CD4-positive, alpha-beta T cell treated with Interferon gamma for 1 hour (primary cell): Measurements from ENCODE around the gene C5orf47.

Source experiments
- DNase-seq: peaks from one replicate; pipeline ENCODE4 v3.0.0-alpha.2; 2020

Gene C5orf47

GRCh38 chr5:173988554-173989431, at the start of gene C5orf47:
C5orf47 (plus strand) TSS chr5:173989170; CDS start chr5:173989264, 94 bp downstream.
- no peak for DNase-seq

DNA sequence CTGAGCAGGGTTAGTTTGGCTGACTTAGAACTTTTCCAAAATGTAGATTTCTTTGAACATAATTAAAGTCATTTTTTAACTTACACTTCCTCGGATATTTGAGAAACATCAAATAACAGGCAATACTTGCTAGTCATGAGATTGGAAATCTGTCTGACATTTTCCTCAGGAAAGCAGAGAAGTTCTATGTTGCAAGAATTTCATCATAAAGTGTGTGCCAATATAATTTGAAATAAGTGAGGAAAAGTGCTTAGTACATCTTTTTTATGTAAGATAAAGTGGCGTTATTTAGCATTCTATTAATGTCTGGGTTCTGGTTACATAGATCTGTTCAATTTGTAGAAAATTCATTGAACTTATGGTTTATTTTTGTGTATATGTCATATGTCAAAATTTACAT, 48.7 kb upstream of the C5orf47 start:
- DNase-seq, result no peak

DNA sequence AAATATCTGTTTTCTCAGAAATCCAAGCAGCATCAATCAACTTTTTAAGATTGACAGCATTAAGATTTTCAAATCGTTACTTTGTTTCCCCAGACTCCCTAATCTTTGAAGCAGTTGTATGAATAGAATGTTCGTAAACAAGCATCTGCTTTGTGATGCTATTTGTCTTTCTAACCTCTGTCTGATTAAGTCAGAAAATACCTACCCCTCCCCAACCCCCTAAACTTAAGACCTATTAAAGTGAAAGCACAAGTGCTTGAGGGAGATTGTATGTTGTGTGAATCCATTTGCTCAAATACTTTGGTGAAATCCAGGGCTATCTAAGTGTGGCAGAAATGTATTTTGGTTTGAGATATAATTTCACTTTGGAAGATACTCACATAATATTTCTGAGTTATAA, 47.9 kb upstream of the C5orf47 start:
- no peak for DNase-seq

GRCh38 chr5:173941758-173942401, 47.1 kb upstream of the C5orf47 start:
- no peak for DNase-seq

- no peak for DNase-seq
Measured at GRCh38 chr5:173944511-173944910, 44.5 kb upstream of the C5orf47 start.

DNA sequence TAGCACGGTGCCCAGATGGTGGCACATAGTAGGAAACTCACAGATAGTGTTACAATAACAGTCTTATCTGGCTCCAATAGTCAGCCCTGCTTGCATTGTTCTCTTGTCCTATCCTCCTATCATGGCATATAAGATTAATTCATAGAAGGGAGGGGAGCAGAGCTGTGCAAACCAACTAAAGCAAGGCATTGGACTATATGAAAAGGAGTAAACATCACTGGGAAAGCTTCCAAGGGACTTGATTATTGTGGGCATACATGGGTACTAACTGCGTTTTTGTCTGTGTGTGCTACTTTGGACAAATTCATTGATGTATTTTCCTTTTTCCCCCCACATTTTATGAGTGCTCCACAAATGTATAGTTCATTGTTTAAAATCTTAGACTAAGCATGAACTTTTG, 43.8 kb upstream of the C5orf47 start:
- no peak for DNase-seq

- no peak for DNase-seq
Measured at GRCh38 chr5:173946323-173946722, 42.6 kb upstream of the C5orf47 start.

GRCh38 chr5:173950829-173951228, 38.1 kb upstream of the C5orf47 start:
- no peak for DNase-seq

DNA sequence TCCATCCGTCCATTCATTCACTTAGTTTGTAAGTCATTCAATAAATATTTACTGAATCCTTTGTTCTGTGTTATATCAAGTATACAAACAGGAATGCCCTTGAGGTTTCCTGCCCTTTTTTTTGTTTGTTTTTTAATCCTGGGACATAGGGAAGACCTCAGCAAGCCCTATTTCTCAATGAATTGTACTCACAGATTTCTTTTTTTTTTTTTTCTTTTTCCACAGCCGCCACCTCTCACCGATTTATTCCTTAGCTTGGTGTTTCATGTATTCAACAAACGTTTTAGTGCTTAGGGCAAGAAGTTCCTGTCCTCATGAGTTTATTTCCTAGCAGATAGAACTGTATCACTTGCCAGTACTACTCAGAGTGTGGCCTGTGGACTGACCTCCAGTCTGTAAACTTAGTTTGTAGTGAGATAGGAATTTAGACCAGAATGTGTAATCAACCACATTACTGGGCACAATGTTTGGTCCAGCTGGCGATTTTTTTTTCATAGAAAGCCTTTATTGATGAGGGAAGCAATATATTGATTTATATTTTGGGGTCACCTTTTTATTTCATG, 35.4 kb upstream of the C5orf47 start:
- no peak for DNase-seq

DNA sequence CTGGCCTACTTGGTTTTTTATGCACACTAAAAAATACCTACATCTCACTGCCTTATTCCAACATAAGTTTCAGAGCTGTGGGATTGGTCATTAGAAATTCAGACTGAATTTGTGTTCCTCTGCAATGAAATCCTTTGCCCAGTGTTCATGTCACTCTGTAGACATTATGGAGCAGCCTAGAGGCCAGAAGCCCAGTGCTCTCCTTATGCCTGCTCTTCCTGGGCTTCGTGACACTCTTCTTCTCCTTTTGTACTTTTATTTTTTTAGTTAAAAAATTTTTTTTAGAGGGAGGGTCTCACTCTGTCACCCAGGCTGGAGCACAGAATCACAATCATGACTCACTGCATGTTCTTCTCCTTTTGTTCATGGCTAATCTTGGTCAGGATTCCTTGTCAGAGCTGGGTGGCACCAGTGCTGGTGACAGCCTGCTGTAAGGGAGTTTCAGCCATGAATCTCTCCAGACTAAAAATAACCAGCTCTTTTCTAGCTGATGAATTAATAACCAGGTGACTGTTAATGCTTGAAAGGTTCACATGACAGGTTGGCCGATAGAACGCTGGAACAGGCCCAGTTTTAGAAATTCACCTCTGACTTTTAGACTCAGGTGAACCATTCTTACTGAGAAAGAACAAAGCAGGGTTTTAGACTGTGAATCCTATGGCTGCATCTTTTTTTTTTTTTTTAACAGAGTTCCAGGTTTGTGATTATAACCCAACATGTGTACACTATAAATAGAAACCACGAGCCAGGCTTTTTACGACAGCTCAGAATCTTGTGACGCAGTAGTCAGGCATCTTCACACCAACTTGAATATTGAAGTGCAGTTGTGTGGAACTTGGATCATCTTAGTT, 34.1 kb upstream of the C5orf47 start:
- no peak for DNase-seq

- no peak for DNase-seq
Measured at GRCh38 chr5:173960986-173961385, 28.0 kb upstream of the C5orf47 start.

- no peak for DNase-seq
Measured at GRCh38 chr5:173961418-173961817, 27.6 kb upstream of the C5orf47 start.

DNA sequence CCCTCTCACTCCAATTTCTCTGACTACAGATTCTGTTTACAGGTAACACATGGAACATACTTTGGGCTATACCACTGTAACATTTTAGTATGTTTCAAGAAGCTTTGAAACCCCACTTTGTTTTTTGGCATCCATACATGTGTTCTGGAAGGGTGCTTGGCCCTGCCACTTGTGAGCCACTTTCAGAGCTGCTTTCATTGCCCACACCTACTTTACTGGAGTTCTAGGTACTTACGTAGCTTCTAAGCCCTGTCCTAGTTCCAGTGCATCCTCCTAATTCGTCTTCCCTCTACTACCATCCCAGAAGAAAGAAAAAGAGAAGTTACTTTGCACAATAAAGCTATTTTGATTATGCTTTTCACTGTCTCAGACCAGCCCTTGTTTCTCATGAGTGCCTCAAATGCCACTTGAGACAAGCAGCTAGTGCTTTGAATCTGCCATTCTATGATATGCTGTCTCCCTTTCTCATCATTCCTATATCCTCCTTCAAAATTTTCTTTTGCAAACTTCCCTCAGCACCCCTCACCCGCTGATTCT, 26.5 kb upstream of the C5orf47 start:
- DNase-seq, result no peak

- DNase-seq, result no peak
Measured at GRCh38 chr5:173963182-173963838, 25.7 kb upstream of the C5orf47 start.

DNA sequence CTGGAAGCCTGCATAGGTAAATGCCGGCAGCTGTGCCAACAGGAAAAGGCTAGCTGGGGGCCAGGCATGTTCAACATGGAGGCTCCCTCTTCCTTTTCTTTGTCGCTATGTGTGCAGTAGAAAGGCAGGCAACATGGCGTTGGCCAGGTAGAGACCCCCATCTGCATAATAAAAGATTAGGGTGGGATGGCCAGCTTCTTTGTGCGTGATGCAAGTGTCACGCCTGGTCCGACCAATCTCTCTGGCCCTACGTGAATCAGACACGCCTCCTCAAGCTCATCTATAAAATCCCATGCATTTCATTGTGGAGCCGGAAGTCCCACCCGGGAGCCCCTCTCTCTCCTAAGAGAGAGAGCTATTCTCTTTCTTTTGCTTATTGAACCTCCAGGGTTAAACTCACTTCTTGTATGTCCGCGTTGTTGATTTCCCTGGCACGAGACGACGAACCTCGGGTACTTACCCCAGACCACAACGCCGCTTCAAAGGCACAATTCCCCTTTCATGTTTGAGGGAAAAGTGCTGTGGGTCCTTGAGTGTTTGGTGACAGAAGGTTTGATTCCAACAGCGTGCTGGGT, 25.0 kb upstream of the C5orf47 start:
- no peak for DNase-seq

DNA sequence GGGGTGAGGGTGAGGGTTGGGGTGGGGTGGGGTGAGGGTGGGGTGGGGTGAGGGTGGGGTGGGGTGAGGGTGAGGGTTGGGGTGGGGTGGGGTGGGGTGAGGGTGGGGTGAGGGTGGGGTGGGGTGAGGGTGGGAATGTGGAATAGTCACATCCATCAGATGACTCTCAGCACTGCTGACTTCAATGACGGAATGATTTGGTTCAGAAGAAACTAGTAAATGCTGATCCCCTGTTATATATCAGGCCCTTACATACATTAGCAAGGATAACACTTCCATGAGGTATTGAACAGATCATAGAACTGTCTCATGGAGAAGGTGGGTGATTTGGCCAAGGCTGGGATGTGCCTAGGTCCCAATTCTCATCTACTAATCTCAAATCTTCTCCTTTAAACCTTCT, 24.5 kb upstream of the C5orf47 start:
- no peak for DNase-seq

- DNase-seq, result no peak
Measured at GRCh38 chr5:173967241-173967640, 21.7 kb upstream of the C5orf47 start.

DNA sequence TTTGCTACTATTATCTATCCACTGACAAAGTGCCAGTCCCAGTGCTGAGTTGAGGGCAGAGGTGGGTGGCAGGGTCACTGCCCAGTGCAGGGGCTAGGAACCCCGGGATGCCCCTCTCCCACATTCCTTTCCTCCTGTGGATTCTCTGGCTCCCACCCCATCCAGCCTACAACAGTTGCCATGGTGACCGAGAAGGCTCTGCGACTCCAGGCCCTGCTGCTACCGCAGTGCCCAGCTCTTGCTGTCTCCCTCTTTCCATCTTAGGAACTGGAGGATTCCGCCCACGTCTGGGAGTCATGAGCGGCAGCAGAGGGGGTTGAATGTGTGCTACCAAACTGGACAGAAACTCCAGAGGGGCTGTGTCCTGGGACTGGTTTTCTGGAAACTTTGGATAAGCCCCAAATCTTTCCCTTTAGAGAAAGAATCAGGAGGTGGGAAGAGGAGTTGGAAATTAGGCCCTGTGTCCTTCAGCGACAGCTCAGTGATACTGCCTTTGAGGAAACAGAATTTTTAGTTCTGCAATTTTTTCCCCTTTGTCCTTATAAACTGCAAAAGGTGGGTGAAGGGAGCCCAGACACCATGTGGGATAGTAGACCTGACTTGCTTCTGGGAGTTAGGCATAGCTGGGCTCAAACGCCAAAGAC, 20.7 kb upstream of the C5orf47 start:
- DNase-seq, result no peak

DNA sequence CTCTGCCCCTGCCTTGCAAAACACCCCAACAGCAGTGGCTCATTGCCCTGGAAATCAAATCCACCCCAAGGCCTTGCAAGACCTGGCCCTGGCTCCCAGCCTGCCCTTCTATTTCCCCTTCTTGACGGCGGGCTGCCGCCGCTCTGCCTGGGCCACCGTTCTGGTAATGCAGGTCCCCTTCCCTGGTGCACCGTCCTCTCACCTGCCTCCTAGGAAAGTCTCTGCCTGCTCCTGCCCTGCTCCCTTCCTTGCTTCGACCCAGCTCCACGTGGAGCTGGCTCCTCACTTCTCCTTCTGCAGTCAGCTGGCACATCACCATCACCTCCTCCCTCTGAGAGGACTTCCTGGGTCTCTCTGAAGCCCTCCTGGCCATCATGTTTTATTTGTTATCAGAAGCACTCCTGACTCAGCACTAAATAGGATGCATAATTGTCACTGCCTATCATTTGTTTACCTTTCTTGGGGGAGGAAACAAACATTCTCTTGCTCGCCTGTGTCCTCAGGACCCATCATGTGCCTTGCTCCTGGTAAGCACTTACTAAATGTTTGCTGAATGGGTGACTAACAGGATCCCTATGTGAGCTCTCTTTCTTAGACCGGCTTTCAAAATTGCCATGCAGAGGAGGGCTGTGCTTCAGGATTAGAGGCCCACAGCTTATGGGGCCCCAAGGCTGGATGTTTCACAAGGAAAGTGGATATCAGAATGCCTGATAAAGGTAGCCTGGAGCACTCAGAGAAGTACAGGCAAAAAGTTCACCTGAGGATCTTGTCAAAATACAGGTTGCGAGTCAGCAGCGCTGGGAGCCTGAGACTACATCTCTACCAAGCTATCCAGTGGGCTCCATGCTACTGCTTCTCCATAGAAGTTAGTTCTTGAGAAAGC, 19.6 kb upstream of the C5orf47 start:
- no peak for DNase-seq
